GM19463 (cell line): ENCODE results near the gene MTARC2.
A peak's percentile ranks its signal among the peaks of the same experiment; 100 is the strongest.
"Not testable (repeated sequence)": the region's sequence is repeated elsewhere in the genome, so short reads cannot be mapped to it uniquely, and the experiment has no call there.

Experiments used
- ATAC-seq: cut with Tn5 transposase; IDR thresholded peaks from one replicate; pipeline ENCODE4 v1.9.1; 2021; ENCODE audit warnings: mild to moderate bottlenecking, moderate library complexity; ENCODE audit not compliant: unreplicated experiment

MTARC2 gene

DNA sequence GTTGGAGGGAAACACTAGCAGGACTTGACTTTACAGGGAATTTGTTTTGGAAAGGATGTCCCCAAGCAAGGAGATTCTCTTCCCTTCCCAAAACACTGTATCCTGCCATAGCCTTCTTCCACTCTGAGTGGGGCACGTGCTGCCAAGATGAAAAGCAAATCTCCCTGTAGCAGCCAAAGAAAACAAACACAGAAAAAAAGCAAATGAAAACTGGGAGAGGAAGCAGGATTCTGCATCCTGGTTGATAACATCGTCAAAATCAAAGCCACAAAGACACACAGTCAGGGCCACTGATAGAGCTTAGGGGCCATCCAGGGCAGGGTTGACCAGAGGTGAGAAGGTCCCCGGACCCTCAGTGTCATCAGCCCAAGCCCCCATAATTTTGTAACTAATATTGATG is 16.0 kb upstream of the MTARC2 start:
- ATAC-seq = no peak

DNA sequence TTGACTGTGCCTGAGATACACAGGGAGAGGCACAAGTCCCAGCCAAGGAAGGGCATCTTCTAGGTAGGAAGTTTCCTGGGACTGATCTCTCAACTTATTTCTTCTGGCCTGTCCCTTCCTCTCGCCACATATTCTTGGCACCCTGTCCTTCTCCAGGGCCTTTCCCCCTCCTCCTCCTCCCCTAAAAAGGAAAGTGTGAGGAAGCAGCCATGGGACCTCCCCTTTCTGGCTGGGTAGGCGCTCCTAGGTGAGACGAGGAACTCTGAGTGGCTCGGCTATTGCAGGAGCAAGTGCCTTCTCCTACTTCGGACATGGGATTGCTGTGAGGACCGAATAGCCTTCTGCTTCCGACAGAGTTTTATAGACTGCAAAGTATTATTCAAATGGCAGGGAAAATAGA is 15.5 kb upstream of the MTARC2 start:
- ATAC-seq = no peak

DNA sequence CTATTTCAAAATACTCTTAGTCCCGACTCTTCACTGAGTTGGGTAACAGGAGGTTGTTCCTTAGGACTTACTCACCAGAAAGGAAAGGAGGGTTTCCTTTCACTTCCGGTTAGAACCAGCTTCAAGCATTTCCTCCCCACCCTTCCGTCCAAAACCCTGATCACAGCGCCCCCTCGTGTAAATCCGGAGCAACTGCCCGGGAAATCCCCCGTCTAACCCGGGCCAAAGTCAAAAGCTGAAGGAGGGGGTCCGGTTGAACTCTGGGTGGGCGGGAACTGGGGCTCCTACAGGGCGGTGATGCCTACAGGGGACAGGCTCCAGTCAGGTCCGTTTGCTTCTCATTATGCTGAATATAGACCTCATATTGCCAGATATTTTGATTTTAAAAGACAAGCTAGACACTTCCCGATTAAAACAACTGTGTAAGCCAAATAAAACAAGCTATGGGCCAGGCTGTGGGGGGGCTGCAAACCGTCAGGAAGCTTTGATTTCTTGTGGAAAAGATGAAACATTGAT is 15.0 kb upstream of the MTARC2 start:
- peak; percentile 88 for ATAC-seq

DNA sequence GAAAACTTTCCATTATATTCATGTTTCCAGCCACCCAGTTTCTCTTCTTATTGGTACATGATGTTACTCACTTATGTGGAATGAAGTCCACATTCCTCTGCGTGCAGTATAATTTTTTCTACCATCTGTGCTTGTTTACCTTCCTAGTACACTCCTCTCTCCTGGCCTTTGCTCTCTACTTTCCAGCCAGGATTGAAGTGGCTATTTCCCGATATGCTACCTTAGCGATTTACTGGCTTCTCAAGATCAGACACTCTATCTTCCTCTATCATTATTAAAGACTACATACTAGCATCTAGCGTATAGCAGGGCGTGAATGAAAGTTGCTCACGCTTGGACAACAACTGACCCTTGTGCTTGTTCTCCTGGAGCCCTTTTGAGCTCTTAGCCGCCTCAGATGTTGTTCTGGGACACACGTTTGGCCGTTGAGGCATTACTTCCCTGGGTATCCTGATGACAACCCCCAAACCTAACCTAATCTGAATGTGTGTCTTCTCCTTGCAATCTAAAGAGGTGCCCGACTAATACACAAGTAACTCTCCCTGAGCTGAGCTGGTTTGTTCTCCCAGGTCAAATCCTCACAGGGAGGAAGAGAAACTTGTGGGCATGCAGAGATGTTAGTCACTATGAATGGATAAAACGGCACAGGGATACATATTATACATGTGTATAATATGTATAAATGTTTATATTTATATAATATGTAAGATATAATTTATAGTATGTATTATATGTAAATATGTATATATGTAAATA is 13.4 kb upstream of the MTARC2 start:
- no peak for ATAC-seq

DNA sequence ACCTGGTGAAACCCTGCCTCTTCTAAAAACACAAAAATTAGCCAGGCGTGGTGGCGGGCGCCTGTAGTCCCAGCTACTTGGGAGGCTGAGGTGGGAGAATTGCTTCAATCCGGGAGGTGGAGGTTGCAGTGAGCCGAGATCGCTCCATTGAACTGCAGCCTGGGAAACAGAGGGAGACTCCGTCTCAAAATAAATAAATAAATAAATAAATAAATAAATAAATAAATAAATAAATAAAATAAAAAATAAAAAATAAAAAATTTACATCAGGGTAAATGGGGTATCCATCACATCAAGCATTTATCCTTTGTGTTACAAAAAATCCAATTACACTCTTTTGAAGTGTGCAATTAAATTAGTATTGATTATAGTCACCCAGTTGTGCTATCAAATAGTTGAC is 11.8 kb upstream of the MTARC2 start:
- not testable (repeated sequence) for ATAC-seq

DNA sequence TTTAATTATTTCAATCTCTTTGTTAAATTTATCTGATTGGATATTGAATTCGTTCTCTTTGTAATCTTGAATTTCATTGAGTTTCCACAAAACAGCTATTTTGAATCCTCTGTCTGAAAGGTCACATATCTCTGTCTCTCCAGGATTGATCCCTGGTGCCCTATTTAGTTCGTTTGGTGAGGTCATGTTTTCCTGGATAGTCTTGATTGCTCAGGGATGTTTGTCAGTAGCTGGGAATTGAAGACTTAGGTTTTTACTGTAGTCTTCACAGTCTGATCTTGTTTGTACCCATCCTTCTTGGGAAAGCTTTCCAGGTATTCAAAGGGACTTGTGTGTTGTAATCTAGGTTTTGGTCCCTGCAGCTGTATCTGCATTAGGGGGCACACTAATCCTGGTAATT is 6.8 kb upstream of the MTARC2 start:
- ATAC-seq = no peak

DNA sequence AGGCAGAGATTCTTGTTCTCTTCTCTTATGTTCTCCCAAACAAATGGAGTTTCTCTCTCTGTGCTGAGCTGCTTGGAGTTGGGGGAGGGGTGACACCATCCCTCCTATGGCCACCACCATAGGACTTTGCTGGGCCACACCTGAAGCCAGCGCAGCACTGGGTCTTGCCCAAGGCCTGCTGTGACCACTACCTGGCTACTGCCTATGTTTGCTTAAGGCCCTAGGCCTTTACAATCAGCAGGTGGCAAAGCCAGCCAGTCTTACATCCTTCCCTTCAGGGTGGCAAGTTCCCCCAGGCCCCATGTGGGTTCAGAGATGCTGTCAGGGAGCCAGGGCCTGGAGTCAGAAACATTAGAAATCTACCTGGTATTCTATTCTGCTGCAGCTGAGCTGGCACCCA is 6.3 kb upstream of the MTARC2 start:
- ATAC-seq = no peak

DNA sequence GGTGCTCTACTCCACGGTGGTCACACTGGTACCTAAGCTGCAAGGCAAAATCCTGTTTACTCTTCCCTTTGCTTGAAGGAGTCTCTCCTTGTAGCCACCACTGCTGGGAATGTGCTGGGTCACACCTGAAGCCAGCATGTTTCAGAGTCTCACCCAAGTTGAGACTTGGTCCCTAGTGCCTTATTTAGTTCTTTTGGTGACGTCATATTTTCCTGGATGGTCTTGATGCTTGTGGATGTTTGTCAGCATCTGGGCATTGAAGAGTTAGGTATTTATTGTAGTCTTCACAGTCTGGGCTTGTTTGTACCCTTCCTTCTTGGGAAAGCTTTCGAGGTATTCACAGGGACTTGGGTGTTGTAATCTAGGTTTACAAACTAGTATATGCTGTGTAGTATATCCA is 5.6 kb upstream of the MTARC2 start:
- no peak for ATAC-seq

DNA sequence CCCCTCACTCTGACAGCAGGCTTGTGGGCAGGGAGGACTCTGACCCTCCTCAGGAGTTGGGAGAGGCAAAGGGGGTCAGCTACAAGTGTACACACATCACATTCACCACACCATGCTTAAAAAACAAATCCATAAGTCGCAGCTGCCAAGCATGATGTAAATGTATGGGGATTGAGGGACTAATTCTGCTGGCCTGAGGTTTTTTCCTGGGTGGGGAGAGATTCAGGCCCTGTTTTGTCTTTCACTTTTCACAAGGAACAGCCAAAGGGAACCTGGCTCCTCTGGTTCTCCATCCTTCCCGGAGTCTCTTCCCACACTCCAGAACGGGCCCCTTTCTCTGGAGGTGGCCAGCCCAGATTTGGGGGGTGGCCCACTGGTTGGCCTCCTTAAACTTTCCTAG is 1.3 kb upstream of the MTARC2 start:
- ATAC-seq = no peak

DNA sequence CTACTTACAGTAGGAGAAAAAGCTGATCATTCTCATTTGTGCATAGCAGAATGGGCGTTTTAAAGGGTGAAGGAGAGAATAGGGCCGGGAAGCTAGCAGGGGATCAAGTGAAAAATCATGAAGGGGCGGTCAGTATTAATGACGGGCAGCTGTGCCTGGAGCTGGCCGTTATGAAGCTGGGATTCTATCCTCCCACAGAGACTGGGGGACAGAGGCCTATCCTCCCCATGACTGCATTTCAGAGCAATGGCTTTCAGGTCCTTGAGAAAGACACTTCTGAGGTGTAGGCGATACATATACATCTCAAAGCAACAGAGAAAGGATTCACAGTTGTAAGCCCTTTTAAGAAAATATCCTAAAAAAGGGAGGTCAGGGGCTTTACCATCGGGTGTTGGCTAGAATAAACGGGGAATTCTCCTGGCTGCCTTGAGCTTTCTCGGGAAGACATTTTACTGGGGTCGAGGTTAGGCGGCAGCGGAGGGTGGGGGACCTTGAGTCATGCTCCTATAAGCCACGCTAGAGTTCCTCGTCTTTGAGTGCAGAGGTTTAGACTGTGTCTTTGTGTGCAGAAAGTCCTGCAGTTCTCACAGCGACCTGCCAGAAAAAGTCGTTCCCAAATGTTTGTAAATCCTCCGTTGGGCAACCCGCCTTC is 559 bp upstream of the MTARC2 start:
- peak; percentile 5 for ATAC-seq

DNA sequence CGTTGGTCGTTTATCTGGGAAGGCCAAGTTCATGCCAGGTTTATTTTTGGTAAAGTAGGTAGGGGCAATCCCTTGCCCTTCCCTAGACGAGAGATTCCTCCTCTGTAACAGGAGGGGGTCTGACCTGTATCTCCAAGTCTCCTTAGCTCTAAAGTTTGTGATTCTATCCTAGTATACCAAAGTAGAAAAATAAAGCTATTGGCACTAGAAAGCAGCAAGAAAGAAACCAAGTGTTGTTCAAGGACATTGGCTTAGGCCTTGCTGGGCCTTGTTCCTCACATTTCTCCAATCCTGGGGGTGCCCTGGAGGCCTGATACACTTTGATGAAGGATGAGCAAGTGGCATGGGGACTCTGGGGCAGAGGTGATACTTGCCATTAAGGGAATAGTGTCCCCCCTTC is 814 bp downstream of the MTARC2 start:
- no peak for ATAC-seq

DNA sequence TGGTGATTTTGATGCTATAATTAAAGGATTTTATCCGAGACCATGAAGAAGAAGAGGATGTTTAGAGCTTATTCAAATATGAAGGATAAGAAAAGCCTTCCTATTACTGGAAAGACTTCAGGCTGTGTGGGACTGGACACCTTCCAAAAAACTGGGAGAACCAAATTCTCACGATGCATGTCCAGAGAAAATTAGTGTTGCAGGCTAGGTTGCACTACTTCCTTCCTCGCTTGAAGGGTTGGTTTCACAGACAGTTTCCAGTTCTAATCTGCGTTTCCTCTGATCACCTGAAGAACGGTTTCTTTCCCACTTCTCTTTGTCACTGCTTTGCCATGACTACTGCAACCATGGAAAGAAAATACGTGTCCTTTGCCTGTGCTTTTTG is 2.0 kb downstream of the MTARC2 start:
- ATAC-seq = no peak

DNA sequence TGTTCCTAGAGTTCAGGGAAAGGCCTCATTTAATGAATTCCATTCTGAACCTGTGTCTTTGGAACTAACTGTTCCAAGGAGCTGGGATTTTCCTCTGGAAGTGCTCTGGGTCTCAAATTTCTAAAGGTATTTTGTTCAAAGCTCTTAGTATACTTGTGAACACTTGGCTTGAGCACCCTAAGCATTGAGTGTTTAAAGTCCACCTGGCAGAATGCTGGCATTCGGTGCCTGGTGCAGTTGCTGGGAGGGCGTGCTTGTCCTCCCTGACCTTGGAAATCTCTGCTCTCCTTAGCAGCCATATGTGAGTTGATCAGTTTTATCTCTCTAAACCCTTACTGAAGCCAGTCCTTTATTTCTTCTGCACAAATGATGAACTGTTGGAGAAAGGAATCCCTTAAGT is 3.0 kb downstream of the MTARC2 start:
- no peak for ATAC-seq

DNA sequence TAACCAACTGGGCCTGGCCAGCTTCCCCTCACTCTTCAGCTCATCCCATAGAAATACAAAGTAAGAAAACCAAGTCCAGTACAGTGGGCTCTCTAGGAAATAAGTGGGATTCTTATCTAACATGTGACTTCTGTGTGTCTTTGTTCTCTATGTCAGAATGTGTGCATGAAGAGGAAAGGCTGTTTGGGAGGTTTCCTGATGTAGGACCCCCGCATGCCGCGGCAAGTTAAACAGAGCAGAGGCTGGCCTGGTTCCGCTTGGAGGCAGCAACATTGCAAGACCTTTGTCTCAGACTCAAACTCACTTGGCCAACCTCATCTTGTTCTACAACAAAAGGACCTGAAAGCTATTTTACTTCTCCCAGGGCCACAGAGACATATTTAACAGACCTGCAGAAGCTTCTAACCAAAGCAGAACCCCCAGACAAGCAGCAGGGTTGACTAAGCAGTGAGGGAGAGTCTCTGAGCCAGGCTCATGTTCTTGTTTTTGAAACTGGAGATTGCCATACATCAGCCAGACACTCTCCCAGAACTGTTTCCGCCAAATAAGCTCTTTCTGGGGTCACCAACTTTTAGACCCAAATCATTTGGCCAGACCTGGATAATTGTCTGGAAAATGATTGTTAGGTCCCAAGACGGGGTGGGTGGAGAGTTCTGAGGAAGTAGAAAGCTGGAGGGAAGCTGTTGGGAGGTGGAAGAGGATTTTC is 6.2 kb downstream of the MTARC2 start:
- no peak for ATAC-seq

DNA sequence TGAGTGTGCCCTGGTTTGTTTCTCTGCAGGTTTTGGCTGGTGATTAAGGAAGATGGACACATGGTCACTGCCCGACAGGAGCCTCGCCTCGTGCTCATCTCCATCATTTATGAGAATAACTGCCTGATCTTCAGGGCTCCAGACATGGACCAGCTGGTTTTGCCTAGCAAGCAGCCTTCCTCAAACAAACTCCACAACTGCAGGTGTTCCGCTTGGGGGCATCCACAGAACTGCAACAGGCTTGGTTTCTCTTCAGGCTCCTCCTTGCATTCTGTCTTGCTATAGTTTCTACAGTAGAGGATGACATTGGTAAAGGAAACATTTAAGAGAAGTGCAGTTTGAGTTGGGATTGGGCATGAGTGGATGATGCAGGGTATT is 6.8 kb downstream of the MTARC2 start:
- no peak for ATAC-seq

DNA sequence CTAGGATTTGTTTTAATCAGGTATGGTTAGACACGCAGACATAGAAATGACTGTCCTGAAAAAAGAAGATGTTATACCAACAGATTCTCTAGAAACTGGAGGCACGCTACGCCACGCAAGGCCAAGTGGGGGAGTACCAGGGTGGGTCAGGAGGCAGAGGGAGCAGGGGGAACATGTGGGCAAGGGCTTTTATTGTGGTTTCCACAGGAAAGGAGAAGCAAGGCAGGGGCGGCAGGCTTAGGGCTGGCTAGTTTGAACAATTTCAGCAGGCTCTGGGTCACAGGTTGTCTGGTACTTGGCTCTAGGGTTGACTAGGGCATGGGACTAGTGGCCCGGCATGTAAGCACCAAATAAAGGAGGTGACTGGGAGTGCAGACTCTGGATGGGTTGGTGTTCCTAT is 7.2 kb downstream of the MTARC2 start:
- ATAC-seq = no peak

DNA sequence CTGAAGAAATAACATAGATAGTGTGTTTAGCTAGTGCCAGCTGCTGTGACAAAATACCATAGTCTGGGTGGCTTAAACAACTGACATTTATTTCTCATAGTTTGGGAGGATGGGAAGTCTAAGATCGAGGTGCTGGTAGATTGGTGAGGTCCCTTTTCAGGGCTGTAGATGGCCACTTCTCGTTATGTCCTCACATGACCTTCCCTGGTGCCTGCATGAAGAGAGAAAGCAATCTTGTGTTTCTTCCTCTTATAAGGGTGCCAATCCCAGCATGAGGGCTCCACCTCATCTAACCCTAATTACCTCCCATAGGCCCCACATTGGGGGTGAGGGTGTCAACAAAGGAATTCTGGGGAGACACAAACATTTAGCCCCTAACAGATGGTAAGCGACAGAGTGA is 9.3 kb downstream of the MTARC2 start:
- ATAC-seq = no peak

DNA sequence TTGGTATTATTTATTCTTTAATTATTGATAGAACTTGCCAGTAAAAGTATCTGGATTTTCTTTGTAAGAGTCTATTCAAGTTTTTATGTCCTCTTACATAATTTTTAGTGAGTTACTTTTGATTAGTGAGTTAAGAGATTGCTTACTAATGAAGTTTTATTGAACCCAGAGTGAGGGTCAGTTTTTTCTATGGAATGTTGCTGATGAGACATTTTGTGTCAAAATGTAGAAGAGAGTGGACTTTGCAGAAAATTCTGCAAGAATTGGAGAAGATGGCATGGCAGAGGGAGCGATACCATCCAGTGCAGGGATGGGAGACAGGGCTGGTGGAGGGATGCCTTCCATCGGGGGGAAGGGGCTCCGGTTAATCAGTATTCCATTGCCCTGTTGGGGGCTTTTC is 11.0 kb downstream of the MTARC2 start:
- ATAC-seq = no peak

DNA sequence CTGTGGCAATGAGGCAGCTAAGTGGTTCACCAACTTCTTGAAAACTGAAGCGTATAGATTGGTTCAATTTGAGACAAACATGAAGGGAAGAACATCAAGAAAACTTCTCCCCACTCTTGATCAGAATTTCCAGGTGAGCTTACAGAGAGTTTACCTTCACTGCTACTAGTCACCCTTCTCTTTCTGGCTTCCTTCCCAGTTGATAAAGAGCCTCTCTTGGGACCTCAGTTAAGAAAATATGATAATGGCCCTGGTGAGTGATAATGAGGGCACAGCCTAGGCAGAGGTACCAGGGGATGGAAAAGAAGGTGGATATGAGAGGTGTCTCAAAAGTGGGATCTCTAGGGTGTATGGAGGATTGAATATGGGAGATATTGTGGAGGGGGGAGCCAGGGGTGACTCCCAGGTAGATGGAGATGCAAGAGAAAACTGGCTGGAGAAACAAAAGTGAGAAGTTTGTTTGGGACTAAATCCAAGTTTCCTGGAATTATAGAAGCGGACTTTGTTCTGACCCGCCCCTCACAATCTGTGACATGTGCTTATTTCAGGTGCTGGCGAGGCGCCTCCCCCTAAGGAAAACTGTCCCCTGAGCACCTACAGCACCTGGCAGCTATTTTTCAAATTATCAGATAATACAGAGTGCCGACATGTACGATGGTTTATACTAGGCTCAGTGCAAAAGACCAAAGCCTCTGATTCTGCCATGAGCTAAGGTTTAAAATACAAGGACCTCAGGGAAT is 13.7 kb downstream of the MTARC2 start:
- ATAC-seq = no peak

DNA sequence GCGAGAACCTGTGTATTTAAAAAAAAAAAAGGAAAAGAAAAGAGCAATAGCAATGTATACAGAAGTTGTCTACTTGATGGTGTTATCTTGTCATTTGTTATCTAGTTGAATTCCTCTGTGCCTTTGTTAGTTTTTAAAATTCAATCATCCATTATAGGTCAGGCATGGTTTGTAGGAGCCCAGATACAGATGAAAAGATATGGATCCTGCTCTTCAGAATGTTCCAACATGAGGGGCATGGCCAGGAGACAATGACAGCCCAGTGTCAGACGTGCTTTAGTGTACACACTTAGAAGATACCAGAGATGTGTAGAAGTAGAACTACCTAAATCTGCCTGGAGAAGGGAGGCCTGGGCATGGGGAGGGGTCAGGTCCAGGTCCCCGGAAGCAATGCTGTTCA is 16.6 kb downstream of the MTARC2 start:
- no peak for ATAC-seq
